ENCODE data around the gene MAGI2.
"Not testable (repeated sequence)": the region's sequence is repeated elsewhere in the genome, so short reads cannot be mapped to it uniquely, and the experiment has no call there.

Gene MAGI2

GRCh38 chr7:78578686-78579085 lies 874.8 kb downstream of the MAGI2 start:
- no peak for DNase-seq (ENCODE audit: low read depth)
- peaks cover 11% of the 10 kb centered on the region for H3K4me1 ChIP-seq (ENCODE audit: control insufficient read depth, insufficient read depth, low read length)
- H3K9me3 ChIP-seq (ENCODE audit: control insufficient read depth, low read length), result no peaks in the 10 kb centered on the region
- H3K27me3 ChIP-seq (replicated peaks; ENCODE audit: control insufficient read depth, insufficient read depth, low read length), result no peaks in the 10 kb centered on the region
- no peak overlapping the region for H3K9ac ChIP-seq (ENCODE audit: low read length)
- H3K4me3 ChIP-seq (ENCODE audit: low read length), result no peak overlapping the region
- H3K36me3 ChIP-seq (ENCODE audit: control insufficient read depth, insufficient read depth, low read length, severe bottlenecking), result no peaks in the 10 kb centered on the region

- not testable (repeated sequence) for H3K36me3 ChIP-seq (ENCODE audit: control insufficient read depth, insufficient read depth, low read length, severe bottlenecking); H3K4me3 ChIP-seq (ENCODE audit: low read length); DNase-seq (ENCODE audit: low read depth); H3K9ac ChIP-seq (ENCODE audit: low read length); H3K9me3 ChIP-seq (ENCODE audit: control insufficient read depth, low read length); H3K27me3 ChIP-seq (replicated peaks; ENCODE audit: control insufficient read depth, insufficient read depth, low read length)
- H3K4me1 ChIP-seq (ENCODE audit: control insufficient read depth, insufficient read depth, low read length), result peaks cover 11% of the 10 kb centered on the region
These were observed 876.1 kb downstream of the MAGI2 start for GRCh38 chr7:78577174-78577952.

- DNase-seq (ENCODE audit: low read depth), result peak; percentile 7
- Histone ChIP-seq H3K4me1 (ENCODE audit: control insufficient read depth, insufficient read depth, low read length) (peaks cover 11% of the 10 kb centered on the region), H3K4me3 (ENCODE audit: low read length) (no peak overlapping the region), H3K9me3 (ENCODE audit: control insufficient read depth, low read length) (no peaks in the 10 kb centered on the region), H3K27me3 (replicated peaks; ENCODE audit: control insufficient read depth, insufficient read depth, low read length) (no peaks in the 10 kb centered on the region), H3K36me3 (ENCODE audit: control insufficient read depth, insufficient read depth, low read length, severe bottlenecking) (no peaks in the 10 kb centered on the region), H3K9ac (ENCODE audit: low read length) (no peak overlapping the region)
These were observed 877.2 kb downstream of the MAGI2 start for GRCh38 chr7:78576236-78576635.

- Histone ChIP-seq H3K9ac (ENCODE audit: low read length) (no peak overlapping the region), H3K9me3 (ENCODE audit: control insufficient read depth, low read length) (no peaks in the 10 kb centered on the region), H3K4me1 (ENCODE audit: control insufficient read depth, insufficient read depth, low read length) (peaks cover 4% of the 10 kb centered on the region), H3K36me3 (ENCODE audit: control insufficient read depth, insufficient read depth, low read length, severe bottlenecking) (no peaks in the 10 kb centered on the region), H3K27me3 (replicated peaks; ENCODE audit: control insufficient read depth, insufficient read depth, low read length) (no peaks in the 10 kb centered on the region), H3K4me3 (ENCODE audit: low read length) (no peak overlapping the region)
- no peak for DNase-seq (ENCODE audit: low read depth)
These were observed 882.2 kb downstream of the MAGI2 start for GRCh38 chr7:78571292-78571691.

GRCh38 chr7:78568690-78569089 lies 884.8 kb downstream of the MAGI2 start:
- no peaks in the 10 kb centered on the region for H3K36me3 ChIP-seq (ENCODE audit: control insufficient read depth, insufficient read depth, low read length, severe bottlenecking)
- no peaks in the 10 kb centered on the region for H3K4me1 ChIP-seq (ENCODE audit: control insufficient read depth, insufficient read depth, low read length)
- no peaks in the 10 kb centered on the region for H3K27me3 ChIP-seq (replicated peaks; ENCODE audit: control insufficient read depth, insufficient read depth, low read length)
- DNase-seq (ENCODE audit: low read depth), result no peak
- no peak overlapping the region for H3K9ac ChIP-seq (ENCODE audit: low read length)
- no peak overlapping the region for H3K4me3 ChIP-seq (ENCODE audit: low read length)
- H3K9me3 ChIP-seq (ENCODE audit: control insufficient read depth, low read length), result no peaks in the 10 kb centered on the region

GRCh38 chr7:78567836-78568235 lies 885.6 kb downstream of the MAGI2 start:
- no peak for DNase-seq (ENCODE audit: low read depth)
- Histone ChIP-seq H3K27me3 (replicated peaks; ENCODE audit: control insufficient read depth, insufficient read depth, low read length) (no peaks in the 10 kb centered on the region), H3K9ac (ENCODE audit: low read length) (no peak overlapping the region), H3K4me1 (ENCODE audit: control insufficient read depth, insufficient read depth, low read length) (no peaks in the 10 kb centered on the region), H3K4me3 (ENCODE audit: low read length) (no peak overlapping the region), H3K9me3 (ENCODE audit: control insufficient read depth, low read length) (no peaks in the 10 kb centered on the region), H3K36me3 (ENCODE audit: control insufficient read depth, insufficient read depth, low read length, severe bottlenecking) (no peaks in the 10 kb centered on the region)

- Histone ChIP-seq H3K36me3 (ENCODE audit: control insufficient read depth, insufficient read depth, low read length, severe bottlenecking) (no peaks in the 10 kb centered on the region), H3K9ac (ENCODE audit: low read length) (no peak overlapping the region), H3K9me3 (ENCODE audit: control insufficient read depth, low read length) (no peaks in the 10 kb centered on the region), H3K27me3 (replicated peaks; ENCODE audit: control insufficient read depth, insufficient read depth, low read length) (no peaks in the 10 kb centered on the region), H3K4me3 (ENCODE audit: low read length) (no peak overlapping the region), H3K4me1 (ENCODE audit: control insufficient read depth, insufficient read depth, low read length) (no peaks in the 10 kb centered on the region)
- no peak for DNase-seq (ENCODE audit: low read depth)
These were observed 887.7 kb downstream of the MAGI2 start for GRCh38 chr7:78565784-78566183.

GRCh38 chr7:78563191-78563590 lies 890.3 kb downstream of the MAGI2 start:
- H3K27me3 ChIP-seq (replicated peaks; ENCODE audit: control insufficient read depth, insufficient read depth, low read length), result no peaks in the 10 kb centered on the region
- no peak overlapping the region for H3K4me3 ChIP-seq (ENCODE audit: low read length)
- no peaks in the 10 kb centered on the region for H3K9me3 ChIP-seq (ENCODE audit: control insufficient read depth, low read length)
- H3K9ac ChIP-seq (ENCODE audit: low read length), result no peak overlapping the region
- H3K4me1 ChIP-seq (ENCODE audit: control insufficient read depth, insufficient read depth, low read length), result no peaks in the 10 kb centered on the region
- H3K36me3 ChIP-seq (ENCODE audit: control insufficient read depth, insufficient read depth, low read length, severe bottlenecking), result no peaks in the 10 kb centered on the region
- no peak for DNase-seq (ENCODE audit: low read depth)

- no peak overlapping the region for H3K9ac ChIP-seq (ENCODE audit: low read length)
- H3K4me1 ChIP-seq (ENCODE audit: control insufficient read depth, insufficient read depth, low read length), result no peaks in the 10 kb centered on the region
- no peak for DNase-seq (ENCODE audit: low read depth)
- no peaks in the 10 kb centered on the region for H3K9me3 ChIP-seq (ENCODE audit: control insufficient read depth, low read length)
- no peaks in the 10 kb centered on the region for H3K36me3 ChIP-seq (ENCODE audit: control insufficient read depth, insufficient read depth, low read length, severe bottlenecking)
- no peaks in the 10 kb centered on the region for H3K27me3 ChIP-seq (replicated peaks; ENCODE audit: control insufficient read depth, insufficient read depth, low read length)
- no peak overlapping the region for H3K4me3 ChIP-seq (ENCODE audit: low read length)
These were observed 891.3 kb downstream of the MAGI2 start for GRCh38 chr7:78562191-78562590.

GRCh38 chr7:78558566-78558965 lies 894.9 kb downstream of the MAGI2 start:
- no peak for DNase-seq (ENCODE audit: low read depth)
- no peaks in the 10 kb centered on the region for H3K9me3 ChIP-seq (ENCODE audit: control insufficient read depth, low read length)
- H3K9ac ChIP-seq (ENCODE audit: low read length), result no peak overlapping the region
- H3K4me1 ChIP-seq (ENCODE audit: control insufficient read depth, insufficient read depth, low read length), result no peaks in the 10 kb centered on the region
- no peaks in the 10 kb centered on the region for H3K27me3 ChIP-seq (replicated peaks; ENCODE audit: control insufficient read depth, insufficient read depth, low read length)
- H3K36me3 ChIP-seq (ENCODE audit: control insufficient read depth, insufficient read depth, low read length, severe bottlenecking), result no peaks in the 10 kb centered on the region
- no peak overlapping the region for H3K4me3 ChIP-seq (ENCODE audit: low read length)

- no peak overlapping the region for H3K4me3 ChIP-seq (ENCODE audit: low read length)
- H3K27me3 ChIP-seq (replicated peaks; ENCODE audit: control insufficient read depth, insufficient read depth, low read length), result no peaks in the 10 kb centered on the region
- no peak for DNase-seq (ENCODE audit: low read depth)
- no peak overlapping the region for H3K9ac ChIP-seq (ENCODE audit: low read length)
- peaks cover 31% of the 10 kb centered on the region for H3K4me1 ChIP-seq (ENCODE audit: control insufficient read depth, insufficient read depth, low read length)
- no peaks in the 10 kb centered on the region for H3K36me3 ChIP-seq (ENCODE audit: control insufficient read depth, insufficient read depth, low read length, severe bottlenecking)
- H3K9me3 ChIP-seq (ENCODE audit: control insufficient read depth, low read length), result no peaks in the 10 kb centered on the region
These were observed 909.5 kb downstream of the MAGI2 start for GRCh38 chr7:78543976-78544375.

- H3K36me3 ChIP-seq (ENCODE audit: control insufficient read depth, insufficient read depth, low read length, severe bottlenecking), result no peaks in the 10 kb centered on the region
- H3K9ac ChIP-seq (ENCODE audit: low read length), result no peak overlapping the region
- peaks cover 31% of the 10 kb centered on the region for H3K4me1 ChIP-seq (ENCODE audit: control insufficient read depth, insufficient read depth, low read length)
- H3K9me3 ChIP-seq (ENCODE audit: control insufficient read depth, low read length), result peaks cover 2% of the 10 kb centered on the region
- H3K4me3 ChIP-seq (ENCODE audit: low read length), result no peak overlapping the region
- H3K27me3 ChIP-seq (replicated peaks; ENCODE audit: control insufficient read depth, insufficient read depth, low read length), result no peaks in the 10 kb centered on the region
- DNase-seq (ENCODE audit: low read depth), result no peak
These were observed 910.5 kb downstream of the MAGI2 start for GRCh38 chr7:78542981-78543380.

All from adipocyte (in vitro differentiated cells).